Measurements from ENCODE around the gene PIMREG. TPM values are rescaled to one million over a fixed set of nuclear protein-coding genes. Genes with fewer than 3 reads are reported as not detected.

Gene PIMREG
- total RNA-seq, 3 donors from 2014 or later, result 4.3 TPM; not detected in 2

DNA sequence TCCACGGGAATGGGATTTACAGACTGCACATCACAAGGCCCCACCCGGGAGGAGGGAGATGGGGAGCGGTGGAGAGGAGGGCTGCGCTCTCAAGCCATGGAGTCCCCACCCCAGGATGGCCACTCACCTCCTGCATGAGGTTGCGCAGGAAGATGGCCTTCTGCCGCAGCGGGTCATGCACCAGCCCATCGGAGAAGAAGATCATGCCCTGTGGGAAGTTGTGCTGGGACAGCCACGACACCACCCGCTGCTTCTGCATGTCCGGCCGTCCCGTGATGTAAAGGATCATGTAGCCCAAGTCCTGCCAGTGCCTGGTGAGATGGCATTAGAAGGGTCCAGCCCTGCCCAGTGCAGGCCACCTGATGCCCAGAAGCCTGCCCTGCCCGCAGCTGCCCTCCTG, 17.0 kb downstream of the PIMREG start:
- no peak overlapping the region for H3K27ac ChIP-seq
- H3K27me3 ChIP-seq, result no peaks in the 10 kb centered on the region
- intact Hi-C loops (cut with DNase I; ENCODE audit: low total_unique reads), result no loop called here
- TF ChIP-seq, protein P1, sequence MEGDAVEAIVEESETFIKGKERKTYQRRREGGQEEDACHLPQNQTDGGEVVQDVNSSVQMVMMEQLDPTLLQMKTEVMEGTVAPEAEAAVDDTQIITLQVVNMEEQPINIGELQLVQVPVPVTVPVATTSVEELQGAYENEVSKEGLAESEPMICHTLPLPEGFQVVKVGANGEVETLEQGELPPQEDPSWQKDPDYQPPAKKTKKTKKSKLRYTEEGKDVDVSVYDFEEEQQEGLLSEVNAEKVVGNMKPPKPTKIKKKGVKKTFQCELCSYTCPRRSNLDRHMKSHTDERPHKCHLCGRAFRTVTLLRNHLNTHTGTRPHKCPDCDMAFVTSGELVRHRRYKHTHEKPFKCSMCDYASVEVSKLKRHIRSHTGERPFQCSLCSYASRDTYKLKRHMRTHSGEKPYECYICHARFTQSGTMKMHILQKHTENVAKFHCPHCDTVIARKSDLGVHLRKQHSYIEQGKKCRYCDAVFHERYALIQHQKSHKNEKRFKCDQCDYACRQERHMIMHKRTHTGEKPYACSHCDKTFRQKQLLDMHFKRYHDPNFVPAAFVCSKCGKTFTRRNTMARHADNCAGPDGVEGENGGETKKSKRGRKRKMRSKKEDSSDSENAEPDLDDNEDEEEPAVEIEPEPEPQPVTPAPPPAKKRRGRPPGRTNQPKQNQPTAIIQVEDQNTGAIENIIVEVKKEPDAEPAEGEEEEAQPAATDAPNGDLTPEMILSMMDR (IDR thresholded peaks at IDR 0.05), result no peak
- no peak for TF ChIP-seq POLR2AphosphoS5 (IDR thresholded peaks at IDR 0.05)
- TF ChIP-seq POLR2A (IDR thresholded peaks at IDR 0.05), result no peak
- H3K4me3 ChIP-seq, result no peak overlapping the region
- DNase-seq (ENCODE audit: low spot score in 2 of 2), result no peak
- H3K4me1 ChIP-seq, result no peaks in the 10 kb centered on the region
- no peaks in the 10 kb centered on the region for H3K9me3 ChIP-seq
- no peaks in the 10 kb centered on the region for H3K36me3 ChIP-seq

DNA sequence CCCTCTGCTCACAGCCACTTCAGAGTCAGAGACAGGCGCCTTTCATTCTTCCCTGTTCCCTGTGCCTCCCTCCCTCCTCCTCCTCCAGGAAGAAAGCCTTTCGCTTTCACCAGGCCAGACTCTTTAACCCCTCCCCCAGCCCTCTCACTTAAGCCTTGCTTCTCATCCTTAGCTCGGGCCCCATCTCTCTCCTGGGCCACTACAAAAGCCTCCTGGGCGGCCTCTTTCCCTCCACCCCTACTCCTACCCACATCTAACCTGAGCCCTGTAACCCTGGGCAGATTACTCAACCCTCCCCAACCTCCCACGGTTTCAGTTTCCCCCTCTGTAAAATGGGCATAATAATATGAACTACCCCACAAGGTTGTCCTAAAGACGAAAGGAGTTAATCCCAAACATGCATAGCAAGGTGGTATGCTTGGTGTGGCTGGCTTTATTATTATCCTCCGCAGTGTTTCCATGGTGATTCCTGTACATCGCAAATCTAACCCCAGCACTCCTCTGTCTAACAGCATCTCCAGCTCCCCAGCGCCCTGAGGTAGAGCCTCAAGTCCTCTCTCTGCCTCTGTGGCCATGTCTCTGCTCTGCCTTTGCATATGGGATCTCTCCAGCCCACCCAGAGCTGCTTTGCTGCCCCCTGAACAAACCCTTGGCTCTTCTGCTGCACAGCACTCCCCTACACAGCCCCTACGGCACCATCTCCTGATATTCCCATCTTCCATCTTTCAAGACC, 17.7 kb downstream of the PIMREG start:
- Histone ChIP-seq H3K4me3 (no peak overlapping the region), H3K27me3 (no peaks in the 10 kb centered on the region), H3K27ac (no peak overlapping the region), H3K36me3 (no peaks in the 10 kb centered on the region), H3K9me3 (no peaks in the 10 kb centered on the region), H3K4me1 (no peaks in the 10 kb centered on the region)
- DNase-seq (ENCODE audit: low spot score in 2 of 2), result no peak
- intact Hi-C loops (cut with DNase I; ENCODE audit: low total_unique reads), result no loop called here
- no peak for TF ChIP-seq POLR2AphosphoS5 (IDR thresholded peaks at IDR 0.05)
- no peak for TF ChIP-seq POLR2A (IDR thresholded peaks at IDR 0.05)
- TF ChIP-seq, protein P1 (IDR thresholded peaks at IDR 0.05), result no peak

- H3K4me3 ChIP-seq, result no peak overlapping the region
- intact Hi-C loops (cut with DNase I; ENCODE audit: low total_unique reads), result no loop called here
- no peaks in the 10 kb centered on the region for H3K27me3 ChIP-seq
- no peaks in the 10 kb centered on the region for H3K36me3 ChIP-seq
- TF ChIP-seq POLR2AphosphoS5 (IDR thresholded peaks at IDR 0.05) (no peak), POLR2A (IDR thresholded peaks at IDR 0.05) (no peak)
- TF ChIP-seq, protein P1 (IDR thresholded peaks at IDR 0.05), result no peak
- no peaks in the 10 kb centered on the region for H3K4me1 ChIP-seq
- H3K9me3 ChIP-seq, result no peaks in the 10 kb centered on the region
- no peak overlapping the region for H3K27ac ChIP-seq
- DNase-seq (ENCODE audit: low spot score in 2 of 2), result no peak
Measured at GRCh38 chr17:6462692-6463091, 18.4 kb downstream of the PIMREG start.

- Histone ChIP-seq H3K27ac (no peak overlapping the region), H3K36me3 (no peaks in the 10 kb centered on the region), H3K9me3 (no peaks in the 10 kb centered on the region), H3K4me3 (no peak overlapping the region), H3K27me3 (no peaks in the 10 kb centered on the region), H3K4me1 (no peaks in the 10 kb centered on the region)
- DNase-seq (ENCODE audit: low spot score in 2 of 2), result no peak
- intact Hi-C loops (cut with DNase I; ENCODE audit: low total_unique reads), result no loop called here
- TF ChIP-seq, protein P1 (IDR thresholded peaks at IDR 0.05), result no peak
Measured at GRCh38 chr17:6463616-6464445, 19.6 kb downstream of the PIMREG start.

- Histone ChIP-seq H3K27me3 (no peaks in the 10 kb centered on the region), H3K27ac (no peak overlapping the region), H3K9me3 (no peaks in the 10 kb centered on the region), H3K36me3 (no peaks in the 10 kb centered on the region), H3K4me3 (no peak overlapping the region), H3K4me1 (no peaks in the 10 kb centered on the region)
- no peak for DNase-seq (ENCODE audit: low spot score in 2 of 2)
- TF ChIP-seq POLR2AphosphoS5 (IDR thresholded peaks at IDR 0.05) (no peak), POLR2A (IDR thresholded peaks at IDR 0.05) (no peak)
- TF ChIP-seq, protein P1 (IDR thresholded peaks at IDR 0.05), result no peak
- intact Hi-C loops (cut with DNase I; ENCODE audit: low total_unique reads), result no loop called here
Measured at GRCh38 chr17:6464446-6465041, 20.3 kb downstream of the PIMREG start.

All from breast epithelium (tissue), 4 donors.